ENCODE measurements around the gene ASTN2.

ASTN2 gene

DNA sequence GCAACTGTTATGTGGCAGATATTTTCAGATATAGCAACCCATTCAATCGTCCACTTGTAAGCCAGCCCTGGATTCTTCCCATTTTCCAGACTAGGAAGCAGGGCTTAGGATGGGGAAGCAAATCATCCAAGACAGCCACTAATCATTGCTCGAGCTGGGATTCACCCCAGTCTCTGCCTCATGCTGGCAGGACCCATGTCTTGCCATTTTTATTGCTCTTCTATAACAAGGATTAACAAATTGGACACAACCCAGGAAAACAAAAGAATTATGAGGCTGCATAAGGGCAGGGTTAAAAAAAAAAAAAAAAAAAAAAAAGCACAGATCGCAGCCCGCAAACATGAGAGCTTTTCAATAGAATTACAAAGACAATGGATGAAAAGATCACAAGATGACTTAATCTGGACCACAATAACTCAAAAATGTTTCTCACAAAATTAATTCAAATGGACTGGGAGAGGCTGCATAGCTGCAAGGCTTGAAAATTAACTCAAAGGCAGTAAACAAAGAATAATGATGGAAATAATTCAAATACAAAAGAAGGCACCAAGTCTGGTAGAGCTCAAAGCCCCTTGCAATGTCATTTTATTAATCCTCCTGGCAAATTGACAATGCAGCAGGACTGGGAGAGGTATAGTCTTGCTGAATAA lies 40.7 kb downstream of the ASTN2 start:
- FAIRE-seq (no peak), DNase-seq (ENCODE audit: insufficient read length, low spot score) (no peak)
- TF ChIP-seq, protein P1, sequence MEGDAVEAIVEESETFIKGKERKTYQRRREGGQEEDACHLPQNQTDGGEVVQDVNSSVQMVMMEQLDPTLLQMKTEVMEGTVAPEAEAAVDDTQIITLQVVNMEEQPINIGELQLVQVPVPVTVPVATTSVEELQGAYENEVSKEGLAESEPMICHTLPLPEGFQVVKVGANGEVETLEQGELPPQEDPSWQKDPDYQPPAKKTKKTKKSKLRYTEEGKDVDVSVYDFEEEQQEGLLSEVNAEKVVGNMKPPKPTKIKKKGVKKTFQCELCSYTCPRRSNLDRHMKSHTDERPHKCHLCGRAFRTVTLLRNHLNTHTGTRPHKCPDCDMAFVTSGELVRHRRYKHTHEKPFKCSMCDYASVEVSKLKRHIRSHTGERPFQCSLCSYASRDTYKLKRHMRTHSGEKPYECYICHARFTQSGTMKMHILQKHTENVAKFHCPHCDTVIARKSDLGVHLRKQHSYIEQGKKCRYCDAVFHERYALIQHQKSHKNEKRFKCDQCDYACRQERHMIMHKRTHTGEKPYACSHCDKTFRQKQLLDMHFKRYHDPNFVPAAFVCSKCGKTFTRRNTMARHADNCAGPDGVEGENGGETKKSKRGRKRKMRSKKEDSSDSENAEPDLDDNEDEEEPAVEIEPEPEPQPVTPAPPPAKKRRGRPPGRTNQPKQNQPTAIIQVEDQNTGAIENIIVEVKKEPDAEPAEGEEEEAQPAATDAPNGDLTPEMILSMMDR (IDR thresholded peaks at IDR 0.05; ENCODE audit: insufficient read depth, missing control alignments), result no peak

- no peak for DNase-seq (ENCODE audit: insufficient read length, low spot score)
- no peak for FAIRE-seq
- TF ChIP-seq, protein P1 (IDR thresholded peaks at IDR 0.05; ENCODE audit: insufficient read depth, missing control alignments), result no peak
These were observed 46.1 kb downstream of the ASTN2 start for GRCh38 chr9:117368684-117369230.

DNA sequence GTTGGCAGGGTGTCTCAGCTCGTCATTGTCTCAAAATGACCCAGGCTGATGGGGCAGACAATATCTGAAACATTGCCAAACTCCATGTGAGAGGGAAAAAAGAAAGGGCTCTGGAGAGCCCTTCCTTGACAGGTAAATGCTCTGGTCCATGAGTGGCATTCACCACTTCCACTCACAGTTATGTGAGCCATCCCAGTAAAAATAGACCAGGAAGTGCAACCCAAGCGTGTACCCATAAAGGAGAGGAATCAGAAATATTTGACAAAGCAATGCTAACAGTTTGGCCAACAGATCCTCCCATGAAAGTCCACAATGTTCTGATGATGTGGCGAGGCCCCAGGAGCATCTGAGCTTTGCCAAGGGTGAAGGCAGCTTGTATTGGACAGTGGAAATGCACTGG lies 49.4 kb downstream of the ASTN2 start:
- FAIRE-seq, result no peak
- TF ChIP-seq, protein P1 (IDR thresholded peaks at IDR 0.05; ENCODE audit: insufficient read depth, missing control alignments), result no peak
- DNase-seq (ENCODE audit: insufficient read length, low spot score), result no peak

DNA sequence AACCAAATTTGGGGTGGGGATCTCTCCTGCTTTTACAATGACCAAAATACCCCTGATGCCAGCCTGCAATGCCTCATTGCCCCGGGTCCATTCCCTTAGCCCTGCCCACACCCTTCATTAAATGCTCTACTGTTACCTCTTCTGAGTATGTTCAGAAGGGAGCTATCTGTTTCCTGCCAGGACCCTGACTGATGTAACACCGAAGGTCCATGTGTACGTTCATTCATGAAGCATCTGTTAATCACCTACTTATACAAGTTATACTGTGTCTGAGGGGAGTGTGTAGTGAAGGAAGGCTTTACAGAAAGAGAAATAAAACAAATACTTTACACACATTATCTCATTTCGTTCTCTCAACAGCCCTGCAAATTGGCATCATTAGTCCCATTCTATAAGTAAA lies 51.9 kb downstream of the ASTN2 start:
- TF ChIP-seq, protein P1 (IDR thresholded peaks at IDR 0.05; ENCODE audit: insufficient read depth, missing control alignments), result no peak
- no peak for DNase-seq (ENCODE audit: insufficient read length, low spot score)
- FAIRE-seq, result no peak

DNA sequence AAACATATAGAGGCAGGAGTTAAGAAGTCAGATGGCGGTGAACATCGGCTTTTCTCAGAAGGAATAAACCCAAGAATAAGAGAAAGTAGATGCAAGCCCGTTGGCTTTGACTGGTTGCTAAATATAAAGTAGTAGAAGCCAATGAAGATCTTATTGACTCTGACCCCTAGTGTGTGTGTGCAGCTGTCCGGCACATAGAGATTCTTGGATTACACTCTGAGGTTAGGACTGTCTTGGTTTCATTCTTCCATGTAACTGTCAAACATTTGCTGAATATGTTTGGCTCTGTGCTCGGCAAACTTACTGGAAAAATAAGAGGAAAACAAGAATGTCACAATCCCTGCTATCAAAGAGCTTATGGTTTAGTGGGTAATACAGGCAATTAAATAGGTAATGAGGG lies 54.9 kb downstream of the ASTN2 start:
- TF ChIP-seq, protein P1 (IDR thresholded peaks at IDR 0.05; ENCODE audit: insufficient read depth, missing control alignments), result no peak
- DNase-seq (ENCODE audit: insufficient read length, low spot score) (no peak), FAIRE-seq (peak; percentile 6)

- no peak for FAIRE-seq
- DNase-seq (ENCODE audit: insufficient read length, low spot score), result no peak
- TF ChIP-seq, protein P1 (IDR thresholded peaks at IDR 0.05; ENCODE audit: insufficient read depth, missing control alignments), result no peak
These were observed 59.3 kb downstream of the ASTN2 start for GRCh38 chr9:117355542-117355941.

GRCh38 chr9:117354997-117355396 lies 59.9 kb downstream of the ASTN2 start:
- TF ChIP-seq, protein P1 (IDR thresholded peaks at IDR 0.05; ENCODE audit: insufficient read depth, missing control alignments), result no peak
- no peak for DNase-seq (ENCODE audit: insufficient read length, low spot score)
- no peak for FAIRE-seq
